Measurements from ENCODE around the gene SPTLC3.

The SPTLC3 gene

DNA sequence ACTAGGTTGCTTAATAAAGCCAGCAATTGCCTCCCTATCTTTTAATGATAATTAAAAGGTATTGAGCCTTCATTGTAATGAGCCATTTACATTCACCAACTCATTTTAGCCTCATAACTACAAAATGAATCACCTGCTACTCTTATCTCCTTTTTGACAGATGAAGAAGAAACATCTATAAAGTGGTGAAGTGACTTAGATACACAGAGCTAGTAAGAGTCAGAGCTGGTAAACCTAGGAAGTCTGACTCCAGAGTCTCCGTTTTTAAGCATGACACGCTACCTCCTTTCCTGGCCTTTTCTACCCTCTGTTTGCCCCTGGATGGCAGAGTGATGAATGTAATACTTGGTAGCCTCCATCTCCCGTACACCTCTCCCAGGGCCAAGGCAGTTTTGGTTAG is 93.5 kb downstream of the SPTLC3 start:
- DNase-seq = no peak

DNA sequence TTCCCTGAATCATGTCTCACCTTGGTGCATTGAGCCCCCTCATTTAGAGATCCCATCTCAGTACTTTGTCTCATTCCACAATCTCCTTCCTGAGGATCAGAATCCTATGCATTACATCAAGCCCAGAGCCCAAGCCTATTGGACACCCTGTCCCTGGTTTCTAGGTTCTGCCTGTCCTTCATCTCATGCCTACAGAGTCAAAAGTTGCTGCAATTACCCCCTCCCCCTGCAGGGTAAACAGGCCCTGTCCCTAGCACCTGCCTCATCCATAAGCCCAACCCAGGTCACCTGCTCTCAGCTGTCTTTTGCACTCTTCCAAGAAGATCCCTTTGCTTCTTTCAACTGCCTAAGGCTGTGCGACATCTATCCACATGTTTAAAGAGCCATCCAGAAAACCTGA is 93.9 kb downstream of the SPTLC3 start:
- DNase-seq = no peak

DNA sequence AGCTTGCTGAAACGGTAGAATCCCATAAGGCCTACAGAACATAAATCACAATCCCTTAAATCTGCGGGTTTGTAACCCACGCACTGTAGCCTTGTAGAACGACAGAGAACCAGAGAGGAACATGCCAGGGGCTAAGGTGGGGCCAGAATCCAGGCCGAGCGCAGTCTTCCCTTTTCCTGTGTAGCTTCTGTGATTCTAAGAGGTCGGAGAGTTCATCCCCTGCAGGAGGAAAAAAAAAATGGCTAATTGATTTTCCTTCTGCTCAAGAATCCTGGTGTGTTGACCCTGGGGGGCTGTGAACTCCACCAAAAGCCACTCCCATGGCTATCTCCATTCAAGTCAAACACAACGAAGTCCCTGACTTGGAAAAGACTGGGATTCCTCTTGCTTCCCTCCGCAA is 96.3 kb downstream of the SPTLC3 start:
- DNase-seq = no peak

DNA sequence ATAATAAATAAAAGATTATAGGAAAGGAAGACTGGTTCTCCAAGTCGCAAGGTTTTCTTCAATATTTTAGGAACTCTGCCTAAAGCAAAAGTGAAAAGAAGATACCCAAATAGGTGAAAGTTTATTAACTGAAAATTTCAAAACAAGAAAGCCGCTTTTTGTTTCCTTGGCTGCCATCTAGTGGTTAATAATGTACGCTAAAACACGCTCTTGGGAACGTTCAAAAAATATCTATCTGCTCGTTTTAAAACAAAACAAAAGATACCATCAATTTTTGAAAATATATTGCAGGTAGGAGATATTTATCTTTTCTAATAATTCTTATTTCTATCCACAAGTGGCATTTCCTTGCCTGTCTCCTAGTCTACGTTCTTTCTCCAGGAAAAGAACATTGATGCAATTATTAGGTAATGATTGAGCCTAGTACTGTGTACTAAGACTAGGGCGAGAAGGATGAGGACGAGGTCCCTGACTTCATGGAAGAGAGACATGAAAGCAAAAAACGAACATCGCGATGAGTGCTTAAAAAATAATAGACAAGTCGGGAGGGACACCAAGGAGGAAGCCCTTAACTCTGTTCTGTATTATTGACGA is 97.2 kb downstream of the SPTLC3 start:
- DNase-seq = no peak

DNA sequence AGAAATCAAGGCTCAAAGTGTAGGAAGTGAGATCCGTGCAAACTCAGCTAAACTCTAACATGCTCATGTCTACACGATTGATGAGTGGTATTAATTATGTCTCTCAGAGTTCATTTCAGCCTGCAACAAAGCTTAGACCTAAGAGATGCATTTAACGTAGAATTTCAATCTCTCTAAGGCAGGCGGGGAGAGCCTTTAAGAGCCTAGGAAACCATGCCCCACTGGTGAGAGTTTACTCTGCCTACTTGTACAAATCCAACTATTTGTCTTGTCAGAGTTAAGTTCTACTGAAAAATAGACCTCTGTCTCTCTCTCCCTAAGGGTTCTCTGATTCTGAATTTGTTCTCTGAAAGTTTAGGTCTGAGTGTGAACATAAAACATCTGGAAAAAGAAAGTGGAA is 100.9 kb downstream of the SPTLC3 start:
- no peak for DNase-seq

DNA sequence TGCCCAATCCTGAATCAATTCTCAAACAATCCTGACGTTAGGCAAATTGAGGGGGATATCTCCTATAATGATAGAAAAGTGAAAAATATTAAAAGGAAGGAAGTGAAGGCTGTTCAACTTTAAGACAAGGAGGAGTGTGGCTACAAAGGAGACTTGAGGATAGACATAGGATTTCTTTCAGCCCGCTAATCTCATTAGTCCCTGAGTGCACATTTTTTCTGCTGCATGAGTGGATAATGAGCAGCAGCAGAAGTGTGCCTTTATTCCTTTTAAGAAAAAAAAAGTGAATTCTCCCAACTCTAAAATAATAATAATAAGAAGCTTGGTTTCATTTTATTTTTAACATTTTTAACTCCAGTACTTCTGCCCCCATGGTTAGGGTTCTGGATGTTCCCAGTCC is 102.0 kb downstream of the SPTLC3 start:
- DNase-seq = no peak

DNA sequence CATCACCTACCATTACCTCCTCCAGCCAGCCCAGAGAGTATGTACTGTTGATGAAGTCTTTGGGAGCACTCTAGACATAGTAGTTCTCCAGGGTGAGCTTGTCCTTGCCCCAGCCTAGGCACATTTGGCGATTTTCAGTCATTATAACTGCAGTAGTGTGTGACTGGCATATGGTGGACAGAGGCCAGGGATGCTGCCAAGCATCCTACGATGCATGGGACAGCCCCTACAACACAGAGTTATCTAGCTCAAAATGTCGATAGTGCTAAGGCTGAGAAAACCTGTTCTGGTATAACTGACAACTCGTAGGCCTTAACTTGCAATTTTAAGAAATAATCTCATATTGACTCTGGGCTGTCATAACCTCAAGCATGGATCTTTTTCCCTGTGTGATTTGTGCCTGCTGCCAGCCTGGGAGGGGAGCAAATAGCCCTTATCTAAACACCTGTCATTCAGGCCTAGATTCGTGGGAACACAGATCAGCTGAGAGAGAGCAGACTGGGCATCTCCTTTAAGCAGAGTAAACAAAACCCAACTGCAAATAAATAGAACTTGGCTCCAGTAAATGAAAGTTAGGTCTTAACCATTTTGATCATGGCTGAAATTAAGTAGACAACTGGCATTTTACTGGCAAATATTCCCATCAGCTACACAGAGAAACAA is 102.6 kb downstream of the SPTLC3 start:
- DNase-seq = no peak

DNA sequence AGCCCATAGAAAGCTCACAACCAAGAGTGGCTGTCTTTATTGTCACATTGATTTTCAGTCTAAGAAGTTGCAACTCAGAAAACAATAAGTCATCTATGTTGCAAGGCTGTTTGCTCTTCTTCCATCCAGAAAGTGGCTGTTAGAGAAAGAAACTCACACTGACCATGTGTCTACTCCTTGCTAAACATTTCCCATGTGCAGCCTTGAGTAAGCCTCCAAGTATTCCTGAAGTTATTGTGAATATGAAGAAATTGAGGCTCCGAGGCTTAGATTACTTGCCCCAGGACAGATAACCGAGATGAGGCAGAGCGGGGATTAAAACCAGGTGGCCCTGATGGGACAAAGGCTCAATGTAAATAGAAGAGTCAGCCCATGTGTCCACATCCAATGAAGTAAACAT is 105.0 kb downstream of the SPTLC3 start:
- DNase-seq = no peak

DNA sequence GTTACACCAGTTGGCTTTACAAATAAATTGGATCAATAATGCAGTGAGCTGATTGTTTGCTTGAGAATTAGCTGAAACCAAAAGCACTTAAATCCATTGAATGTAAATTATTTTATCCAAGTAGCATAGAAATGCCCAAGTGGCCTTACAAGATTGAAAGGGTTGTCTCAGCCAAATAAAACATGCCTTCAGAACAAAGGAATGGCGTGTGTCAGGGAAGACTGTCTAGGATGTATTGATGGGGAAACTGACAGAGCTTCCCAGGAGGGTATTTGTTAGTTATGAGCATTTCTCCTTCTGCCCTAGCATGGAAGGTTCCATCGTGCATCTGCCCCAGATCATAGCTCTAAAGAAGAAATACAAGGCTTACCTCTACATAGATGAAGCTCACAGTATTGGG is 108.4 kb downstream of the SPTLC3 start:
- DNase-seq = no peak

DNA sequence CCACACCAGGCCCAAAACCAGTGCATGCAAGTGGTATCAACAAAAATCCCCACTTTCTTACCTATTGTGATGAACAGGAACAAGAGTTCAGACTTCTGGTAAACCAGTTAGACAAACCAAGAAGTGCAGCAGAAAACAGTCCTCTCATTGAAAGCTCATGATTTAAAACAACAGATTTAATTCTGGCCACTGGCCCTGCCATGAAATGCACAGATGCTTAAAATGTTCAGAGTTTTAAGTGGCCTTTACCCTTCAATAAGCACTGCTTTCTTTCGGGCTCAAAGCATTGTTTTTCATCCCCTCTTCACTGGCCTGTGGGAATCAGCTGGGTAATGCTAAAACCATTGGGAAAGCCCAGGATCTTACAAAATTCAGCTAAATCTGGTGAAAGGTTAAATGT is 109.9 kb downstream of the SPTLC3 start:
- no peak for DNase-seq

DNA sequence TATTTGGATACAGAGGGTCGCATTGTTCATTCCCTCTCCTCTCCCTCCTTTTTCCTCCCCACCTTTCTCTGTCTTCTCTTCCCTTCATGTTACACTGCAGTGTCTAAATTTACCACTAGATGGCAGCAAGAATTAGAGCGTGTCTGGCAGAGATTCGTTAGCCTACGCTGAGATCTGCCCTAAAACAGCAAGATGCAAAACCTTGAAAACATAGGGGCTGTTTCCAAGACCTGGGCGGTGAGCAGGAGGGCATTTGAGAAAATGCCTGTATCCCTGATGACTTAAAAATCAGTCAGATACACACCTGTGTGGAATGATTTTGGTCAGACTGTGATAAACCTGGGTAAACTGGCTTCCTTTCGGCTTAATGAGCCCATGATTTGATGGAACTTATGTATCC is 110.8 kb downstream of the SPTLC3 start:
- DNase-seq = no peak

DNA sequence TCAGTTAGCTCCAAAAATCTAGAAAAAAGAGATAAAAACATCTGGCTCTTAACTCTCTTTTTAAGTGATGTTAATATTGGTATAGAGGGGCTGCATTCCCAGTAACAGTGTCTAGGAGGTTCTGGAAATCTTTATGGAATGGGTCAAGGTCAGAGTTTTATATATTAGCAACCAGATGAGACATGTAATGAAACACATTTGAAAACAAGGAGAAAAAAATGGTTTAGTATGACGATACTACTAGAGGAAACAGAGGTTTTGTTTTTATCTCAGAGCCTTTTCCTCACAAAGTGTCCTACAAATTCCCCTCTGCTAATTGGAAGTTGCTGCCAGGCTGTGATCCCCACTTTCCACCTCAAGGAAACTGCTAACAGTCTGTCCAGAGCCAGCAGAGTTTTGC is 111.7 kb downstream of the SPTLC3 start:
- no peak for DNase-seq

DNA sequence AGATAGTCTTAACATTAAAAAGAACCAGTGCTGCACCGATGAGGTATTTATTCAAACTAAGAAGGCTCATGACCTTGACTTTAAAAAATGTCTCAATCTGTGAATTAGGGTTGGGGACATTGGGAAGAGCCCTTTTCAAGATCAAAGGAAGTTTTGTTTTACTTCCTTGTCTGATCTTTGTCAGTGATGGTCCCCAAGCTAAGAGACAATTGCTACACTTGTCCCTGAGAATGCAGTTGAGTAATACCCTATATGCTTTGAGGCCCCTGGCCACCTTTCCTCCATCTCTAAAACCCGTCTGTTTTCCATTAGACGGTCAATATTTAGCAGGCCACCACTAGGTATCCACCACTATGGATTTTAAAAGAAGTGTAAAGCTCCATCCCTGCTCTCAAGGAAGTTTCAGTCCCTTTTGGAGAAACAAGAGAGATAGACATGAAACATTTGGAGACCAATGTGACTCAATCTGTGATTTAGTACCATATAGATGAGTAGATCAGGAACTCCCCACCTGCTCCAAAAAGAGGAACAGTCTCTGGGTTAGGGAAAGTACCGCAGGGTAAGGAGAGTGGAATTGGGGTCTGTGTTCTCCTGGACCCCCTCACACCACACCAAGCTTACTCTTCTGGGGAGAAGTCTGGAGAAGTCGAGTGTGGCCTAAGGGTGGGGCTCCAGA is 113.2 kb downstream of the SPTLC3 start:
- DNase-seq = no peak

DNA sequence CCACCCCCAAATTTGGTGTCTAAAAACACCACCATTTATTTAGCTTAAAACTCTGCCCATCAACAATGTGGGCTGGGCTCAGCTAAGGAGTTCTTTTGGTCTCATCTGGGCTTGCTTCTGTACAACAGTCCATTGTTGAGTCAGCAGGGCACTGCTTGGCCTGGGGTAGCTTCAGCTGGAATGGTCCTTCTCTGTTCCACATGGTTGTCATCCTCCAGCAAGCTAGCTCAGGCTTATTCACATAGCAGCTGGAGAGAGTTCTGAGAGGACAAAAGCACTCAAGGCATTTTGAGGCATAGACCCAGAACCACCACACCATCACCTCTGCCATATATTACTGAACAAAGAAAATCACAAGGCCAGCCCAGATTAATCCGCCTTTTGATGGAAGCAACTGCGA is 116.7 kb downstream of the SPTLC3 start:
- no peak for DNase-seq

DNA sequence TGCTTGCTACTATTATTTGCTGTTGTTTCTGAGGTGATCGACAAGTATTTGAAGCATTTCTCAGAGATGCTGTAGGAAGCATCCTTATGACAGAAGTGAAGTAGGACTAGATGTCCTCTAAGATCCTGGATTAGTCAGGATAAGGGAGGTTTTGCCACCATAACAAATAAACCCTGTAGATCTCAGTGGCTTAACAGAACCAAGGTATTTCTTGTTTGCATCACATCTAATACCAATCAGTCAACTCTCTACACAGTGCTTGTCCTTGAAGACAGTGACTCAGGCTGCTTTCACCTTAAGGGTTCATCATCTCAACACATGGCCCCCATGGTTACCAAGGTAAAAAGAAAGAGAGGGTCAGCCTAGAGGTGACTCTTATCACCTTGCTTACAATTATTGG is 119.4 kb downstream of the SPTLC3 start:
- DNase-seq = no peak

DNA sequence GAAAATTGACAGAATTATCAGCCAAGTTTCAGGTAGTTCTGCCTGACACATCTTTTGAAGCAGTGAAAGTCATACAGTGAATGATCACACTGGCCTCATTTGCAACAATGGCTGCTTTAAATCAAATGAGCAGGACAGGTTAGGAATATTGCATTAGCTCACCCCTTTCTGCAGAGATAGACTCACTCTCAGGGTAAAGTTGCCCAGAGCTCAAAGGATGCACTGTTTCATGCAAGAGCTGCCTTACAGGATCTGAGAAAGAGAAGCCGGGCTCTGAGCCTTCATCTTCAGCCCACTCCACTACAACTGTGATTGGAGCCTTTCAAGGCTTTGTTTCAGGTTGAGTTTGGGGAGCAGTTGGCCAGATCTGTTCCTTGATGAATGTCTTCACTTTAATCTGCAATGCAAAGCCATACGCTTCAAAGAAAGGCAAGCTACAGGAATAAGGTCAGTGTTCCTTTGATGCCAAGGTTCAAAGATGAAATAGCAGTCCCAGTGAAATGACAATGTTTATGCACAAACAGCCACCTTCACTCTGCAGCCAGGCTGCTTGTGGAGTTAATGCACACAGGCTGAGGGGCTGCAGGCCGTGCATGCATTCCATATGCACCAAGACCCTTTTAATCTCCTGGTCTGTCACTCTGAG is 121.4 kb downstream of the SPTLC3 start:
- DNase-seq = no peak

DNA sequence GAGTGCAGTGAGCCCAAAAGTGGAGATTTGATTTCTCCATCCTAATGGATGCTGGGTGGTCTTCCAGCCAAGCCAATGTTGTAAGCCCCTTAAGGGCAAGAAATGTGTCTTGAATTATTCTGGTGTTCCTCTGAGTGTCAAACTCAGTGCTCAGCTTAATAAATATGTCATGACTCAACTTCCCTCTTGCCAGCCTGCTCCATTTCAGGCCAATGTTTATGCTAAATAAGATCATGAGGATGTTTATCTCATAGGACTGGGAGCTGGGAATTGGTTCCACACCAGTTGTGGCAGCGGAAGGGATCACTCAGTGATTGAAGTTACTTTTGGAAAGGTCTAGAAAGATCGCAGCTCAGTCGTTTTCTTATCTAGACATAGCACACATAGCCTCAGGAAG is 121.9 kb downstream of the SPTLC3 start:
- no peak for DNase-seq

DNA sequence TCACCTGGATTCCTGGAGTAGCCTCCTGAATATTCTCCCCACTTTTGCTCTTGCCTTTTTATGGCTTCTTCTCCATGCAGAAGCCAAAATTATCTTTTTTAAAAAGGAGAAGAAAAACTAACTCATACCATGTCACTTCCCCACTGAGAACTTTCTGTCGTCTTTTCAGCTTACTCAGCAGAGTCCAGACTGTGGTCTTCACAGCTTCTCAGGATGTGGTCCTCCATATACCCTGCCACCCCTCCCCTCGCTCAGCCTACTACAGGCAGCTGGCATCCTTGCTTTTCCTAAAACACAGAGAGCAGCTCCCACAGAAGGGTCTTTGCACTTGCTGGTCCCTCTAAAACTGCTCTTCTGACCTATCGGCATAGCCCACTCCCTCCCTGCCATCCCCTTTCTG is 122.9 kb downstream of the SPTLC3 start:
- DNase-seq = no peak

DNA sequence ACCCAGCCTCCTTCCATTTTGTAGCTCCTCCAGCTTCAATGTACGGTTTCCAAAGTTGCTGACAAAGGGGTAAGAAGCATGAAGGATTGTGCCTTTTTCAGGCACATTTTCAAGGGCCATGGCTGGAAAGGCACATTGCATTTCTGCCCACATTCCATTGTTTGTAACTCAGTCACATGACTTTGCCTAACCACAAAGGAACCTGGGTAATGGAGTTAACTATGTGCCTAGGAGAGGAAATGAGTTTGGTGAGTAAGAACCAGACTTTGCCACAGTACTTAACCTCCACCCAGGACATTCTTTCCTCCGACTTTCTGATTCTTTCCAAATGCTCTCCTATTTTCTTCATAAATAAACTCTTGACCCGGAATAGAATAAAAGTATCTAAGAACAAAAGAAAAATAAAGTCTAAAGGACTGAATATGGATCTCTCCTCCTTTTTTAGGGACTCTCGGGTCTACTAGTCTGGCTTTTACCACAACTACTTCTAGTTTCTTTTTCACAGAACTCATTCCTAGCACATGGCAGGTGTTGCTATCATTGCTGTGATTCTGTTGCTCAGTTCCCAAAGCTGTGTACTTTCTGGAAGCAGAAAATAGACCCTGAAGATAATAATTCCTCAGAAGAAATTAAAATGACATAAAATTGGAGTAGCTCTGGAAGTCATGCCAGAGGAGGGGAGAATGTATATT is 130.8 kb downstream of the SPTLC3 start:
- DNase-seq = no peak

DNA sequence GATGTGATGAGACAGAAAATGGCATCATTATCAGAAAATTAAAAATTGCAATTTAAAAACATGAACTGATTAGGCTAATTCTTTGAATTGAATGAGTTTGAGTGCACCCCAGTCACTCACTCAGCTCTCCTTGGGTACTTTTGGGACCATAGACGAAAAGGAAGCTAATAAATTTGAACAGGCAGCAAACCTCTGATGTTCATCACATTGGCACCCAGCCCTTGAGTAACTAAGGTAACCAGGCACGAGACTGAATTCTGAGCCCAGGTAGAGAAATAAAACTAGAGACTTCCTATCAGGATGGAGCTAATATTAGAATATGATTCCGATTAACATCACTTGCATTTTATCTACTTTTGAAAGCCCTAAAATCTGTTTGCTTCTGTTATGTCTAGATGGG is 131.4 kb downstream of the SPTLC3 start:
- DNase-seq = no peak

DNA sequence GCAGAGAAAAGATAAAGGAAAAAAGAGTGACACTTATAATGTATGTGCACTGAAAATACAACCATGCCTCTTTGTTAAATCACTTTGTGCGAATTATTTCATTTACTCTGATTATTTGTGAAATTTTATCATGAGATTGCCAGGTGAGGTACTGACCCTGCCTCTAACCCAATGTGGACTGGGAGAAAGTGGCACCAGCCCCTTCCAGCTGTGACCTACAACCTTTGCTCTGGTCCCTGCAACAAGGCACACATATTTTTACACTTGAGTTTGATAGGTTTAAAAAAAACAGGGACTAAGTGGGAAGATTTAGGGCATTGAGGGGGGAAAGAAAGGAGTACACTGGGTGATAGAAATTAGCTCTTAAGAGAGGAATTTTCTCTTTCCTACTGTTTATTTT is 132.0 kb downstream of the SPTLC3 start:
- no peak for DNase-seq

DNA sequence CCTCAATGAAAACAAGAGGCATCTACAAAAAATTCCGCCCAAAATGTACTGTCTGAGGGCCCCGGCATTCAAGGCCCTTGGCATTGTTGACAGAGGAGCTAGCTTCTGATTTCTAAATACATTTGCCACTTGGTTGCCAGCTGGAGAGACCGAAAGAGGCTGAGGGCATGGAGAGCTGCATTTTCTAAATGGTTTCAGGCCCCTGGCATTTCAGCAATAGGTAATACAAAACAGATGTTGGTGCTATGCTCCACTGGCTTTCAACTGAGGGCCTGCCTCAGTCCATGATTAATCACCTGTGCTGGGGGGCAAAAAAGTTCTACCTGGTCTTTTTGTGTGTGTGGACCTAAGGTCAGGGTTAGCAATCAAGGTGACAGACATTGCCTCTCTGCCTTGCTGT is 132.8 kb downstream of the SPTLC3 start:
- DNase-seq = no peak

DNA sequence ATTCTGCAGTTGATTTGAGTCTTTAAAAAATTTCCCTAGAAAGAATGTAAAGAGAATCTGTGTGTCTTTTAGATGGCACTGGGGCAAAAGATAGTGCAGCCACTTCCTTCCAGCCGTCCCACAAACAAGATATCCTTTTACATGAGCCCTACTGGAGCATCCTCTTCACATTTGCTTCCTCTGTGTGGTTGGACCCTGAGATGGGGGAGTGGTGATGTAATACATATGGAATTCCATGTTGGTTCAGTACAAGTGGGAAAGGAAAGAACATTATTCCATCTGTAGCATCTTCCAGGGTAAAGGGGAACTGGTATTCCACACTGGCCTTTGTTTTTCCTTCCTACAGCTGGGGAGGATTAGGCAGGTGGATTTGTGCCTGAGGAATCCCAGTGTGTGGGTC is 133.4 kb downstream of the SPTLC3 start:
- DNase-seq = no peak

Data from 8988T (cell line).